Urothelium cell line (cell line): ENCODE data around the gene UBXN2A.
"Not testable (repeated sequence)": the region's sequence is repeated elsewhere in the genome, so short reads cannot be mapped to it uniquely, and the experiment has no call there.

Experiments
- DNase-seq: peaks from one replicate; pipeline ENCODE4 v3.0.0; 2011; ENCODE audit warnings: low spot score, mixed read lengths
- FAIRE-seq: peaks from 2 replicates; lab custom pipeline; 2011; peaks lifted over from hg19 to GRCh38; lab: Jason Lieb, UNC

The UBXN2A gene

DNA sequence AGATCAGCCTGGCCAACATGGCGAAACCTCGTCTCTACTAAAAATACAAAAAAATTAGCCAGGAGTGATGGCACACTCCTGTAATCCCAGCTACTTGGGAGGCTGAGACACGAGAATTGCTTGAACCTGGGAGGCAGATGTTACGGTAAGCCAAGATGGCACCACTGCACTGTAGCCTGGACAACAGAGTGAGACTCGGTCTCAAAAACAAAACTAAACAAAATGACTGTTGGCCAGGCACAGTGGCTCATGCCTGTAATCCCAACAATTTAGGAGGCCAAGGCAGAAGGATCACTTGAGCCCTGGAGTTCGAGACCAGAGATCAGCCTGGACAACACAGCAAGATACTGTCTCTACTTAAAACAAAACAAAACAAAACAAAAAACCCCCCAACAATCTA lies 102.9 kb downstream of the UBXN2A start:
- not testable (repeated sequence) for DNase-seq, FAIRE-seq

DNA sequence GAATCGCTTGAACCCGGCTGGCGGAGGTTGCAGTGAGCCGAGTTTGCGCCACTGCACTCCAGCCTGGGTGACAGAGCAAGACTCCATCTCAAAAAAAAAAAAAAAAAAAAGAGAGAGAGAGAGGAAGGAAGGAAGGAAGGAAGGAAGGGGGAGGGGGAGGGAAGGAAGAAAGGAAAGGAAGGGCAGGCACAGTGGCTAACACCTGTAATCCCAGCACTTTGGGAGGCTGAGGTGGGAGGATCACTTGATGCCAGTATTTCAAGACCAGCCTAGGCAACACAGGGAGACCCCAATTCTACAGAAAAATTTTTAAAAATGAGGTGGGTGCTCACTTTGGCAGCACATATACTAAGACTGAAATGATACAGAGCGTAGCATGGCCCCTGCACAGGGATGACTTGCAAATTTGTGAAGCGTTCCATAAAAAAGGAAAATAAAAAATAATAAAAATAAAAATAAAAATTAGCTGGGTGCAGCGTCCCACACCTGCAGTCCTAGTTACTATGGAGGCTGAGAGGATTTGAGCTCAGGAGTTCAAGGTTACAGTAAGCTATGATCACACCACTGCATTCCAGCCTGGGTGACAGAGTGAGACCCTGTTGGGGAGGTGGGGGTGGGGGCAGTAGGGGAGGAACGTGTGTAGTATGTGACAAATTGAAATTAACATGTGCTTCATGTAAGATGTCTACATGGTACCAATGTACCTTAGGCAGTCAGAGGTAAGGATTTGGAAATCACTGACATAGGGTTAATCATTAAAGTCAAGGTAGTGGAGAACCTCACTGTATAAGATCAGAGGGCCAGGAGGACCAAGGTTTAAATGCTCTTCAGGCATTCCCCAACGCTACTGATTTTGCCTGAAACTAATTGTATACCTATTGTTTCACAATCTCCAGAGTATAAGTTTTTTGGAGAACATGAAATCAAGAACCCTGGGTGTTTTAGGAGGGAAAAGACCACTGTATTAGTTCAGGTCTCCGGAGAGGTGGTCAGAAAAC lies 105.5 kb downstream of the UBXN2A start:
- no peak for FAIRE-seq
- DNase-seq, result no peak

DNA sequence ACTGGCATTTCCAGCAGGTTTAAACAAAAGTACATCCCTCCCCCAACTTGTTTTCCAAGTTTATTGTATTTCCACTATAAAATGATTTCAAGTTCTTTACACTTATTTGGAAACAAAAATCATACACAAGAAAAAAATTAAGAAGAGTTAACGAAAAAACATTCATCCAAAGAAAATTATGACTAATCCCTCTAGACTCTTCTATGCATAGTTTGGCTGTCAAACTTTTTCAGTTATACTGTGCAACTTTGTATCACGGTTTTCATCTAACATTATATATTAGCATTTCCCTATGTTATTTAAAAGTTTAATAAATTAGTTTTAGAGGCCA lies 106.3 kb downstream of the UBXN2A start:
- no peak for FAIRE-seq
- DNase-seq, result no peak

DNA sequence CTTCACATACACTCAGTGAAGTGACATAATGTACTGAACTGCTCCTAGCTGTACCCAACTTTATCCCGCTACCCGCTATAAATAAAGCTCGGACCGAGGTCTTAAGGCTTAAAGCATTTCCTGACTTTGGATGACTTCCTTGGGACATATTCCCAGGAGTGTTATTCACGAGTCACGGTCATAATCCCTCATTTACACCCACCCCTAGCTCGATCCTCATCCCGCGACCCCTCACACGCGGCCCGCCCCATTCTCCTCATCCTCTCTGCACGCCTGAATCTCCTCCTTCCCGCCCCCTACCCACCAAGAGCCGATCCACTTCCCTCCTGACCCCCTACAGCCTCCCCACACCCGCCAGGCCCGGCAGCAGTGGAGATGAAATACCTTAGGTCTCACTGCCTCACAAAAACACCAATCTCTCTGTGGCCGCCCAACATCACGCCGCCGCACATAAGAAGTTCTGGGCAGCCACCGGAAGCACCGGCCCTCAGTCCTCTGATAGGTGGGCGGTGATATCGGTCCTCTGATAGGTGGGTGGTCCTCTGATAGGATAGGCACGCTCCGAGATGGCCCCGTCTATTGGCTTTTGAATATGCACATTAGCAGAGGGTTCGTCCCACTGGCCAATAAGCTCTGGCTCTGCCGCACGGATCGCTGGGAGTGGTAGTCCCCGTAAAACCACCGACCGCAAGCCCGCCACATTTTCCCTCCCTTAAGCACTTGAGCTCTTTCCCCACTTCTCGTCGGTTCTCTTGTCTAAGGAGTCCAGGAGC lies 106.9 kb downstream of the UBXN2A start, which contains the start of gene WDCP:
TSS of gene WDCP (minus strand) at position 462 of the 773 bp plus-strand sequence. CDS start 7,897 bp downstream, outside the sequence.
- no peak for FAIRE-seq
- peak; percentile 97 for DNase-seq

DNA sequence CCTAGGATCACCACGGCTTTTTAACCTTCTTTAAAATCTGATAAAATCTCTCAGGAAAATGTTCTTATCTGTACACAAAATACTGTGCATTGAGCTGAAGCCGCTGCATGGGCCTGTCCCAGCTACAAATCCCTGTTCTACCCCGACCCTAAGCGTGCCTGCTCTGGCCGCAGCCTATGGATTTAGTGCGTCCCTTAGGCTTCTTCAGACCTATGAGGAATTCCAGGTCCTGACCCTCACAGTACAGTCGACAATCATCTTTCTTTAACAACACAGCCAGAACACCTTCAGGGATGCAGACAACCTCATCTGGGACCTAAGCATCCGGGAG lies 107.4 kb downstream of the UBXN2A start:
- DNase-seq (no peak), FAIRE-seq (no peak)

DNA sequence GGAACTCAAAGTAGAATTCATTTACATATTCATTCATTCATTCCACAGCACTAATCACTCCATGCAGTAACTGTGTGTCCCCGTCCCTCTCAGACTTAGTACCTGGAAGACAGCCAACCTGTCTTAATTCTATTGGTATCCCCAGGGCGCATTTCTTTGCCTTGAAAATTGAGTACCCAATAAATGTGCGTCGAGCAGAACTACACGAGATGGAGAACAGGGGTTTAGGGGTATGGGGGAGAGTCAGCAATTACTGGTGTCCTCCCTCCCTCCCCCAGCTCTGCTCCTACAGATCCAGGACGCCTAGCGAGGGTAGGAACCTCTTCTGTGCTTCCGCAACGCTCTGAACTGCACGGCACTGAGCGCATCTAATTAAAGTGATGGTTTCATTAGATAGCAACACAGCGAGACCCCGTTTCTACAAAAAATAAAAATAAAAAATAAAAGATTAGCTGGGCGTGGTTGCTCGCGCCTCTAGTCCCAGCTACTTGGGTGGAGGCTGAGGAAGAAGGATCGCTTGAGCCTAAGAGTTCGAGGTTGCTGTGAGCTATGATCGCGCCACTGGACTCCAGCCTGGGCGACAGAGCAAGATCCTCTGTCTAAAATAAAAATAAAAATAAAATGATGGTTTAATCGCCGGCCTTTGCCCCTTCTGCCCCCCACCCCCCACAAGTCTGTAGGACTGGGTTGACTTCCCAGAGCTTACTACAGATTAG lies 108.7 kb downstream of the UBXN2A start:
- FAIRE-seq (no peak), DNase-seq (no peak)

DNA sequence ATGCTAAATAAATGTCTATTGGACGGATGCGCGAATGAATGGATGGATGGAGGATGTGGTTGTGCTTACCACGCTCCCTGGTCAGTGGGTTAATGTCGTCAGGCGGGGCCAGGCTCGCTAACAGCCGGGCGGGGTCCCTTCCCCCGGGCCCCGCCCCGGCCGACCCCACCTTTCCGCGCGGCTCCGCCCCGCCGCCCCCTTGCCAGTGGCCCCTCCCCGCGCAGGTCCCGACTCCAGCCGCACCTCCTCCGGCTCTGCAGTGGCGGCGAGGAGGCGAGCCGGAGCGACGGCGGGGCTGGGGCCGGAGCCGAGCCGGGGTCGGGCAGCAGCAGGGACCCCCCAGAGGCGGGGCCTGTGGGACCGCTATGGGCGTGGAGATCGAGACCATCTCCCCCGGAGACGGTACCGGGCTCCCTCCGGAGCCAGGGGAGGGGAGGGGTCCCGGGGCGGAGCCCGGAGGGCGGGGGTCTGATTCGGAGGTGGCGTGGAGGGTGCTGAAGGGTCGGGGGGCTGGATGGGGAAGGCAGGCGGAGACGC lies 109.3 kb downstream of the UBXN2A start, which contains the start of gene FKBP1B:
TSS of gene FKBP1B (plus strand) at position 257 of the 537 bp plus-strand sequence. CDS start at position 366, 109 bp downstream.
- FAIRE-seq (no peak), DNase-seq (peak; percentile 85)

DNA sequence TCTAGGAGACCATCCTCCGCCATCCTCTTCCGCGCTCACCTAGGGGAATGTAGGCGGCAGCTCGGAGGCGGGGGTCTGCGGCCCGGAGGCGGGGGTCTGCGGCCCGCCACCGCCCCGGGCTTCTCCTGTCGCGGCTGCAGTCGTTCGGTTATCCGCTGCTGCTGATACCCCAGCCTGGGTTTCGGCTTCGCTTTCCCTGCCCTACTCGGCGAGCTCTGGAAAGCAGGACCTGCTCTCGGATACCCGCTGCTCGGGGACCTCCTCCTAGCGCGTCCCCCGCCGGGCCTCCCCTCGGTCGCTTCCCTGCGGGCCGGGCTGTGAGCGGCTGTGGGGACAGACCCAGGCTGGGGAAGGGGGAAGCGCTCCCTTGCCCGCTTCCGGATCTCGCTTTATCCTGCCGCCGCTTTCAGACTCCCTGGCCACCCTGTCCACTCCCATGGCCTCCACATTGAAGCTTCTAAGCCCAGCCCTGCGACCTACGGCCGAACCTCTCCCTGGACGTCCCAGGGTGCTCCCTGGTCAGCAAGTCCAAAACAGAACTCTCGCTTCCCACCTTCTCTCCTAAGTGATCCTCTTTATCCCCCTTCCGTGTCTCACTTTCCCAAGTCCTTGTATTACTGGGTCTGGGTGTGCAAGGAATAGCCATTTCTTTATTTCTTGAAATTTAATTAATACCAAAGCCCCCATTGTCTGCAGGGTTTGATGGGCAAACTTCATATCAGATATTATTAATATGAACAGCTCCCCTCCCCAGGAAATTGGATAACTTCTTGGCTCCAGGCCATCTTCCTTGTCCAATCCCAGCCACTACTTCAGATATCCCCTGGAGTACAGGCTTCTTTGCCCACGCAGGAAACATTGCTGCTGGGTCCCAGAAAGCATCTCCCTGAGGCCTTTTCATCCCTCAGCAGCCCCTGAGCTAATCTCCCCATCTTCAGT lies 110.0 kb downstream of the UBXN2A start:
- FAIRE-seq (no peak), DNase-seq (no peak)

DNA sequence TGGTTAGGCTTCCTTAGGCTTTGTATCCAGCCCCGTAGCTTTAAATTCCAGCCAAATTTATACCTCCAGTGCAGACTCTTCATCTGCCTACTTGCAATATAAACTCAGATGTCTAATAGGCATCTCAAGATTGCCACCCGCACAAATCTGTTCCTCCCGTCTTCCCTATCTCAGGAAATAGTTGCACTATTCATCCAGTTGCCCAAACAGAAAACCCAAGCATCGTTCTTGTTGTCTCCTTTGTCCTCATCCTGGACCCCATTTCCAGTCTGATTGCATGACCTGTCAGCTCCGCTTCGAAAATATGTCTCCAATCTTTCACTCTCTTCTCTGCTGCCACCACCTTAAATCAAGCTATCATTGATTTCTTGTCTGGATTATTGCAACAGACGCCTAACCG lies 111.6 kb downstream of the UBXN2A start:
- FAIRE-seq (no peak), DNase-seq (no peak)

DNA sequence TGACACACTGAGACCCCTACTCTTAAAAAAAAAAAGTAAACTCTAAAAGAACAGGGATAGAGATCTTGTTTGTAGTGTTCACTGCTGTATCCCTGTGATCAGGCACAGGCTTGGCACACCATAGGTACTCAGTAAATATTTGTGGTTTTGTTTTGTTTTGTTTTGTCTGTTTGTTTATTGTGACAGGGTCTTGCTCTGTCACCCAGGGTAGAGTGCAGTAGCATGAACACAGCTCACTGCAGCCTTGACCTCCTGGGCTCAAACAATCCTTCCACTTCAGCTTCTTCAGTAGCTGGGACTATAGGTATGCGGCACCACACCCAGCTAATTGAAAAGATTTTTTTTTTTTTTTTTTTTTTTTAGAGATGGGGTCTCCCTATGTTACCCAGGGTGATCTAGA lies 112.7 kb downstream of the UBXN2A start:
- no peak for DNase-seq
- FAIRE-seq, result no peak
